KOPT-K1 (cell line): Measurements from ENCODE around the gene YPEL2.

Experiments used
- H3K27ac ChIP-seq: fragments of 200-600 bp; sonication (generic); 2 replicates; pipeline ENCODE4 v1.5.1; 2016; ENCODE audit warnings: antibody characterized with exemption, mild to moderate bottlenecking, low read depth, low read length; ENCODE audit not compliant: poor library complexity, severe bottlenecking
- H3K36me3 ChIP-seq: fragments of 200-600 bp; sonication (generic); 2 replicates; pipeline ENCODE4 v1.5.1; 2017; ENCODE audit warnings: antibody characterized with exemption, mild to moderate bottlenecking, low read length, moderate library complexity; ENCODE audit not compliant: insufficient read depth
- H3K9me3 ChIP-seq: fragments of 200-600 bp; sonication (generic); 2 replicates; pipeline ENCODE4 v1.5.1; 2017; ENCODE audit warnings: antibody characterized with exemption, low read length, mild to moderate bottlenecking; ENCODE audit not compliant: insufficient read depth, poor library complexity, severe bottlenecking

YPEL2 gene

DNA sequence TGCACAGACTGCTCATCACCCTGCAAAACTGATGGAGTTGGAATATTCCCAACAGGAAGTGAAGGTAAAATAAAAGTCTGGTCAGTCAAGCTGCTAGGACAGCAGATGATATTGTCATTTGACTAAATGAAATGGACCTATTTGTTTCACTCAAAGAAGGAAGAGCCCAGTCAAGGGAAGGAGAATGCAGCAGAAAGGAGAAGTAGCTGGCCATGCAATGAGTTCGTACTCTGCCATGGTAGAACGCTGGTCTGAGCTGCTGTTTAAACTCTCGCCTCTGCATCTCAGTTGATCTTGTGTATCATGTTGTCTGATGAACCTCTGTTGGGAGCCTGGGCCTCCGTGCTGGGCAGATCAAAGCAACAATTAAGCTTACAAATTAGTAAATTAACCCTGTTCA is 15.6 kb upstream of the YPEL2 start:
- Histone ChIP-seq H3K27ac (no peak overlapping the region), H3K36me3 (no peaks in the 10 kb centered on the region), H3K9me3 (no peaks in the 10 kb centered on the region)

DNA sequence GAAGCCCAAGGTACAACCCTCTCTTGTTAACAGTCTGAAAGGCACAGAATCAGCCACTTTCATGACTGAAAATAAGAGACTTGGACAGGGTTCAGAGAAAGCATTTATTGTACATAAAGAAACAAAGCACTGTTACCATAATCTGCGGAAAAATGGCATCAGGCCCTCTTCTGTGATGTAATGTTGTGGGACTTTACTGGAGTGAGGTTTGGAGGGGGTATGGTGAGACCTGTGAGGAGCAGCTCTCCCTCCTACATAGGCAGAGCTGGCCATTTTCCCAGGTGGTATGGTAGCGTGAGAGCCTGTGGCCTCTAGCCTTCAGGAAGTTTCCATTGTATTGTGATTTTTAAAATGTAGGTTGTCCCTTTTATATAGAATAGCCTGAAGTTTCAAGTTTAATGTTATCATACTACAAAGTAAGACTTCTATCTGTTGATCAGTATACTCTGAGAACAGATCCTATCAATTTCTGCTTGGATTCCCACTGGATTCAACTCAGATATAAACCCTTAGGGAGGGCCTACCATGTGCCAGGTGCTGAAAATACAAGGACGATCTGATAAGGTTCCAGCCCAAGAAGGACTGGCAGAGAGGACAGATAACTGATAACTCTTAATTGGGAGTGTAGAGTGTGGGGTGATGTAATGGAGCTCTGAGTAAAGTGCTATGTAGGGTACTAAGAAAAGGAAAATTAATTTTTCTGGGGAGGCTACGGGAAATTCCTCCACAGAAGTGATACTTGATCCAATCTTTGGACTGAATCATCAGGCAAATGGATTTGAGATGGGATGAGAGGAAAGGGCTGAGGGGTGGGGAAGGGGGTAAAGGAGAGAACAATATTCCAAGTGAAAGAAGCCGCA is 4.1 kb upstream of the YPEL2 start:
- H3K9me3 ChIP-seq, result no peaks in the 10 kb centered on the region
- H3K36me3 ChIP-seq, result no peaks in the 10 kb centered on the region
- no peak overlapping the region for H3K27ac ChIP-seq

DNA sequence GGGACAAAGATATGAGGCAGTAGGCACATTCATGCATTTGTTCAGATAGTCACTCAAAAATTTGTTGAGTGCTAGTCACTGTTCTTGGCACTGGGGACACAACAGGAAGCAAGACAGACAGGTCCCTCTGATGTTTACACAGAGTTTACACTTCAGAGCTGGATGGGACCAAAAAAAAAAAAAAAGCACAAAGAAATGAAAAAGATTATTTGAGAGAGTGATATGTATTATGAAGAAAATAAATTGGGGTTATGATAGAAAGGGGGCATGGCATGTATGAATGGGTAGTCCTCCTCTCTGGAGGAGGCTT is 3.5 kb upstream of the YPEL2 start:
- Histone ChIP-seq H3K9me3 (no peaks in the 10 kb centered on the region), H3K36me3 (no peaks in the 10 kb centered on the region), H3K27ac (no peak overlapping the region)

DNA sequence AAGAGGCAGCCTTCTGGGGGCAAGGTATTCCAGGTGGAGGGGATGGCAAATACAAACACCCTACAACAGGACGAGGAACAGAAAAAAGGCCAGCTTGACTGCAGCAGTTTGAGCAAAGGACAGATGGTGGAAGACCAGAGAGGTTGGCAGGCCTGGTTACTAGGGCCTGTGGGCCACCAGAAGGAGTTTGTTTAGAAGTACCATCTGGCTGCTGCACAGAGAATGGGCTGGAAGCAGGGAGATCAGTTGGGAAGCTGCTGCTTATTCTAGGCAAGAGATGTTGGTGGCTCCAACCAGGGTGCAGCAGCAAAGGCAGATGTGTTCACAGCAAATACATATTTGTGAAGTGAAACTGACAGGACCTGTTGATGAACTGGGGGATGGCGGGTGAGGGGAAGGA is 2.9 kb upstream of the YPEL2 start:
- Histone ChIP-seq H3K9me3 (no peaks in the 10 kb centered on the region), H3K27ac (no peak overlapping the region), H3K36me3 (no peaks in the 10 kb centered on the region)

DNA sequence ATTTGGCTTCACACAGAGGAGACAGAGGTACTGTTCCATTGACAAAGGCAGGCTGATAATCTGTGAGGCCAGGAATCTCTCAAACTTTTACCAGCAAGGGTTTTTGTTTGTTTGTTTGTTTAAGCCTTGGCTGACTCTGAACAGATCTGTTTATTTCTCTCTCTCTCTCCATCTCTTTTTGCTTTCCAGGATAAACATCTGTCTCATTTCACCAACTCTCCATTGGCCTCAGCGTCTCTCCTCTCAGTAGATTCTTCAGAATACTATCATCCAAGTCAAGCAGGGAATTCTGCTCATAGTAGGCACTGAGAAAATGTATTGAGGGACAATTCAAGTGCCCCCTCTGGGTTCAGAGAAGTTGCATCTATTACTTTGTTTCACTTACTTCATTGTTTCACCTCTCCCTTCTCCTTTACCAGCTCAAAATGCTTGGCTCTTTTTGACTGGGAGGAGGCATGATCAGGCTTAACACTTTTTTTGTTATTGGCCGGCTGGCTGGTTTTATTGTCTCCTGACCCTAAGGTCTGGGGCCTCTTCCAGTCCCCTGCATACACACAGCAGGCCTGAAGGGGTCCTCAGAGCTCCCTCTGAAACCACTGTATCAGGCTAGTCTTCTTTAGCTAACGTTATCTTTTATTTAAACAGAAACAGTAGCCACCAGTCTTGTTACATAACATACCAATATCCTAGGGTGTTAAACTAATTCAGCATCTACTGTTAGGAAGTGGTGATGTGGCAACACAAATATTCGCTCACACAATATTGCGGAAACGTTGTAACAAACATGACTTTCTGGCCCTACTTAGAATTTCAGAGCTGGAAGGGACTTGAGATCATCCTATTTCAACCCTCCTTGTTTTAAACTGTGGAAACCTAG is 2.0 kb upstream of the YPEL2 start:
- H3K36me3 ChIP-seq, result no peaks in the 10 kb centered on the region
- H3K27ac ChIP-seq, result no peak overlapping the region

DNA sequence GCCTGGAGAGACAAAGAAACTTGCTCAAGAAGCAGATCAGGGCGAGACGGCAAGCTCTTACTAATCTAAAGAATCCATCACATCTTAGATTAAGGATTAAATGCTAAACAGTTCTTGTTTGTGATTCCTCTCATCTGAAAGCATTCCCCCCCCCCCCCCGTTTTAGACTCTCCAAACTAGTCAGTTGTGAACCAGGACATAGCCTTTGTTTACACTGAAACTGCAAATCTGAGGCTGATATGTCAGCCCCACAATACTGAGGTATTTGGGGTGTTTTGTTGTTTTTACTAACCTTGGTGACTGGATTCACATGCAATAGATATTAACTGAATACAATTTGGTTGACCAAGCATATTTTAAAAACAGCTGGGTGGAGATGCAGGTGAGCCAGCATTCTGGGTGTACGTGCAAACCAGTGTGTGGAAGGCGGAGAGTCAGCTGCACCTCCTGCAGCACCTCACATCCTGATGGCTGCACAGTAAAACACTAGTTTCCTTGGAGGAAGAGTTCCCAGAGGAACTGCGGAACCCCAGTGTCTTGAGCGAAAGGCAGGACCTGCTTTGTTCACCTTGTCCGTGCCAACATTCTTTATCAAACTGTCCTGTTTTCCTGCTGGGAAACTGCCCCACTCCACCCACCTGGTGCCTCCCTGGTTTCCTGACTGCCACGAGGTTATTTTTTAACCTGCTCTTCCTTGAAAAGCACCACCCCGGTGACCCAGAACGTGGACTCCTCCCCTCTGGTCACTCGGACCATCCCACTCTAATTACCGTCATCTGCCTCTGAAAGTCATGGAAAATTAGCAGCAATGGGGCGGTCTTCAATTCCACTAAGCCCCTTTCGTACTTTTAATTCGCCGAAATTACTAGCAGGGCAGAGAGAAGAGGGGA is 1.2 kb upstream of the YPEL2 start:
- H3K27ac ChIP-seq, result no peak overlapping the region
- no peaks in the 10 kb centered on the region for H3K36me3 ChIP-seq
- H3K9me3 ChIP-seq, result no peaks in the 10 kb centered on the region

More for the DNA sequence above, 2.0 kb upstream of the YPEL2 start:
- H3K9me3 ChIP-seq, result no peaks in the 10 kb centered on the region

DNA sequence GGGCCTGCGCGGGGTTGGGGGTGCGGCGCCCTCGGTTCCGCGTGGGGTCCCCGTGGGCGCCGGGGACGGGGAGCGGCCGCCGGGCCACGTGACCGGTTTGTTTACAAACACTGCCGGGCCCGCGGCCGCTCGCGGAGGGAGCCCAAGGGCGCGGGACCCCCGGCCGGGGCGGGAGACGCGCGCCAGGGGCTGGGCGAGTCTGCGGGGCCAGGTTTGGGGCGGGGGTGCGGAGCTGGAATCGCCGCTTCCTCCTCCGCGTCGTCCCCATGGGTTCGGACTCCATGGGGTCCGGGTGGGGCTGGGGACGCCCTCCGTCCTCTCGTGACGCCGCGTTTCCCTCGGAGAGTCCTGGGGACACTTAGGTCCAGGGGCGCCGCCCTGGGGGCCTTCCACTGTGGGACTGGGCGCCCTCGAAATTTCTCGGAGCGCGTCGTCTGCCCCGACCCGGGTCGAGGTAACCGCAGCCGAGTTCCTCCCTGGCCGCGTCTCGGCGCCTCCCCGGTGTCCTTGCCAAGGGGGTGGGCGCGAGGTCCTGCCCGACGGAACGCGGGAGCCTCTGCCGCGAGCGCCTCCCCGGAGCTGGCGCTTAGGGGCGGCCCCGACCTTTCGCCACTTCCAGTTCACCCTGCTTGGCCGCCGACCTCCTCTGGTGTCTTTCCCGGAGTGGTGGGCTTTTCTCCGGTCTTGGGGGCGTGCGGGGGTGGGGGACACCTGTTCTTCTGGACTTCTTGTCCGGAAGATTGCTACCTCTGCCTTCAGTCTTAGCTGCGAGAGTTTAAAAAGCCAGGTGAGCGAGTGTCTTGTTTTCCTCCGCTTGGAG is 684 bp downstream of the YPEL2 start:
- Histone ChIP-seq H3K9me3 (no peaks in the 10 kb centered on the region), H3K27ac (no peak overlapping the region), H3K36me3 (no peaks in the 10 kb centered on the region)

DNA sequence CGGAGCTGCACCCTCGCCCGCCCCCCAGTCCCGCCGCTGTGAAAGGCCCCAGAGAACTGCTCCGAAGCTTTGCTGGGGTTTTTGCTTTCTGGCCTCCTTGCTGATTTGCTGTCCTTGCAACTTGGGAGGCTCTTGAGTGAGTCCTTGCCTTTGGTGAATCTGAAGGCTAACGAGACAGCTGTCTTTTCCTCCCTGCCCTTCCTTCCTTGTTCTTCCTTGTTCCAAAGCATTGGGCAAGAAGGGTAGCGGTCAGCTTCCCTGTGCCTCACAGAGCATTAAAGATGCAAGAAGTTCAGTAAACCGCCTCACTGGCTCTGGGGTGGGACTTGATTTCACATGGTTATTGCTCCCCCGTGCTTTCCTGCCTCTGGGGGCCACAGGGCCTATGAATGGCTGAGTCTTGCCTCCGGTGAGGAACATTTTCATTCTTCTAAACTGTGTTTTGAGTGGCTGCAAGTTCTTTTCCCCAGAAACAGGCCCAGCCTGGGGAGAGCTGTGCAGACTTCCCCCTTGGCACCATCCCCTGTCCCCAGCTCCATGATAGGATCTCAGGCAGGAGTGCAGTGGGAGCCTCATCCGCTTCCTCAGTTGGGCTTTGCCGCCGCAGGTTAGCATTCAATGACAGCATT is 1.4 kb downstream of the YPEL2 start:
- Histone ChIP-seq H3K36me3 (no peaks in the 10 kb centered on the region), H3K9me3 (no peaks in the 10 kb centered on the region), H3K27ac (no peak overlapping the region)

DNA sequence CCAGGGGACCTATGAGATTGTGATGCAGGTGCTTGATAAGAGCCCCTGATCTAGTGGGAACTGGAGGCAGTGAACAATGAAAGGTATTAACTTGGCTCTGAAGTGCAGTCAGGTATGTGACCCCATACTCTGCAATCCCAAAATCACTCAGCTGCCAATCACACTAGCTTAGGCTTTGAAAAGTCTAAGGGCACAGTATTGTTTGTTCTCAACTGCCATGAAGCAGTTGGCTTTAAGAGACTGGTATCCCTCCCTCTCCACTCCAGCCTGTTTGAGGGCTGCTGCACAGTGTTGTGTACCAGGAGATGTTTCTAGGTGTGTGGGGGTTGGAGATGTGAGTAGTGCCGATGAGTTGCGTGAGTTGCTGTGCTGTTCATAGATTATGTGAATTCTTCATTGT is 2.4 kb downstream of the YPEL2 start:
- no peak overlapping the region for H3K27ac ChIP-seq
- H3K36me3 ChIP-seq, result no peaks in the 10 kb centered on the region
- H3K9me3 ChIP-seq, result no peaks in the 10 kb centered on the region

DNA sequence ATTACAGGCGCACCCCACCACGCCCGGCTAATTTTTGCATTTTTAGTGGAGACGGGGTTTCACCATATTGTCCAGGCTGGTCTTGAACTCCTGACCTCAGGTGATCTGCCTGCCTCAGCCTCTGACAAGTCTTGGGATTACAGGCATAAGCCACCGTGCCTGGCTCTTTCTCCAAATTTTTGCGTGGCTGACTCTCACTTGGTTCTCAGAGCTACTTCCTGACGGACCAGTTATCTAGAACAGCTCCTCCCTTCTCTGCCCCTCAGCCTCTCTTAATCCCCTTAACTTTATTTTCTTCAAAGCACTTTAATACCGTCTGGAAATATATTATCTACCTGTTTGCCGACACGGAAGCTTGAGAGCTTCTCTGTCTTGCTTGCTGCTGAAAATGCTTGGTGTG is 4.2 kb downstream of the YPEL2 start:
- H3K9me3 ChIP-seq, result no peaks in the 10 kb centered on the region
- H3K27ac ChIP-seq, result no peak overlapping the region
- no peaks in the 10 kb centered on the region for H3K36me3 ChIP-seq

DNA sequence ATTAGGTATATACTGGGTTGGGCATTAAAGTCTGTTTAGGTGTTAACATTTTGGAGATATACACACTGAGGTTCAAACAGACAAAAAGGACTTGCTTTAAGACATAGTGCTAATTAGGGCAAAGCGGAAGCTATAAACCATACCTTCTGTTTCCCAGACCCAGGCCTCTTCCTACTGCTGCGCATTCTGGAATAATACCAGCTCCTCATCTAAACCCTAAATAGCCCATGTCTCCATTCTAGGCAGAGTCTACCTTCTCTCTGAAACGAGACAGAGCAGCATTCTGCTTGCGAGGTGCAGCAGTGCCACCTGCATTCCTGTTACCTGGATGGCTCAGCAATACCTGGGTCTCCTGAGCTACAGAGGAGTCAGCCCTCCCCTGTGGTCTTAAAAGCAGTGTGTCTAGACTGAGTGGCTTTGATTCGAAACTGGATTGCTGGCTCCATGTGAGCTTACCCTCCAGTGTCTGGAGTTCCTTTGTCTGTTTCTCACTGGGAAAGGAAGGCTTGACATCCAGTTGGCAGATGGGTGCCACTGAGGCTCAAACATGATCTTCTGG is 6.4 kb downstream of the YPEL2 start:
- Histone ChIP-seq H3K36me3 (no peaks in the 10 kb centered on the region), H3K9me3 (no peaks in the 10 kb centered on the region), H3K27ac (no peak overlapping the region)

DNA sequence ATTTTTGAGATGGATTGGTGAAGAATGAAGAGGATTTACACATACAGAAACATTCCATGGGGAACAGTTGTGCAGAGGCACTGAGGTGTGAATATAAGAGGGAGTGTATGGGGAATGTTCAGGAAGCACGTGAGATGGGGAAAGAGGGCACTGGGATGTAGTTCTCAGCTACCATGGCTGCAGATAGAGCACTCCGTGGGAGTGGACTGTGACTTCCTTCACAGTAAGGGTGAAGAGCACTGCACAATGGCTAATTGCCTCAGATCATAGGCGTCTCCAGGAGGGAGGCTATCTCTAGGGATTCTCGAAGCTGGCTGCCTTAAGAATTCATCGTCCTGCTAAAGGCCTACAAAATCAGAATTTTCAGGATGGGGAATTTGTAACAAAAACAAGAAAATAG is 7.0 kb downstream of the YPEL2 start:
- Histone ChIP-seq H3K27ac (no peak overlapping the region), H3K9me3 (no peaks in the 10 kb centered on the region), H3K36me3 (no peaks in the 10 kb centered on the region)

DNA sequence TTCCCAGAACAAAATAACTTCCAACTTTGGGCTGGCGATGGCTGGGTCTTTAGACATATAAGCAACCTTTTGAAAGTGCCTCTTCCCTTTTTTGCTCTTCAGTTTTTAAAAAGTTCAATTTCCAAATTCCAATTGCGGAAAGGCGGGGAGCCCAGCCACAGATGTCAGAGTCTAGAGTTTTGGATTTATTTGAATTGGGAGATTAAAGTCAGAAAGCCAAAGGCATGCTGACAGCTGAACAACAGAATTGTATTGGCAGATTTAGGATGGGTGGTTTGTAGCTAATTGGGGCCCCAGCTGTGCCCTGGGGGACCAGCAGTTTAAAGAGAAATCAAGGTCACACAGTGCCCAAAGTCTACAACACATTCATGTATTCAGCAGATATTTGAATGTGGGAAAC is 10.5 kb downstream of the YPEL2 start:
- no peak overlapping the region for H3K27ac ChIP-seq
- H3K36me3 ChIP-seq, result no peaks in the 10 kb centered on the region

DNA sequence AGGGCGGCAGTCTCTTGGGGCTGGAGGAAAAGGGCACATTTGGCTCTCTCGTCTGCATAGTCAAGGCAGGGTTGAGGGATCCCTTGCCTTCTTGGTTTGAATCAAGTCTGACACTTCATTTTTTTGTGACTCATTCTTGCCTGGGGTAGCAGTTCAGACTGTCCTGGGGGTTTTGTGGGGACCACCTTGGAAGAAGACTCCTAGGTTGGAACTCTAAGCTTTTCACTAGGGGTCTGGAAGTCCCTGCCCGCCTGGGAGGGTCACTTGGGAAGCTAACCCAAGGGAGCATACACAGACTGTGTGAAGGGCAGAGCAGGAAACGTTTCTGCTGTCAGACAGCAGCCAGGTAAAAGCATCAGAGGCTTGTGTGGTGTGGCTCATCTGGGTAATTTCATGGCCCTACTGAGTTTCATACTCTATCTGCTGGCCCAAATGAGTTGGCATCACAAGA is 11.3 kb downstream of the YPEL2 start:
- Histone ChIP-seq H3K9me3 (no peaks in the 10 kb centered on the region), H3K27ac (no peak overlapping the region), H3K36me3 (no peaks in the 10 kb centered on the region)

More for the DNA sequence above, 10.5 kb downstream of the YPEL2 start:
- H3K9me3 ChIP-seq, result no peaks in the 10 kb centered on the region
